ENCODE results near the gene IGSF21. TPM values are rescaled to one million over a fixed set of nuclear protein-coding genes. Genes with fewer than 3 reads are reported as not detected.
A peak's percentile ranks its signal among the peaks of the same experiment; 100 is the strongest.

IGSF21 gene
- total and polyA plus RNA-seq, 2 of the 8 experiments (the other 6 are each of a cell fraction or from before 2014, with no cell fraction given), result 22.5 to 28.5 TPM

GRCh38 chr1:18114726-18115410, 7.3 kb downstream of the IGSF21 start:
- Histone ChIP-seq H3K27me3 (replicated peaks in 1 of 4; ENCODE audit: control insufficient read depth in 3 of 4, extremely low read depth in 1 of 4, insufficient read depth in 3 of 4, low read length in 3 of 4) (peaks cover 0 to 17% (median 11%) of the 10 kb centered on the region in 4 experiments; a peak in 4 of 7 replicates), H3K4me2 (ENCODE audit: insufficient read depth in 1 of 2, low read depth in 2 of 2, low read length in 2 of 2) (no peak overlapping the region), H3K9ac (replicated peaks in 1 of 4; ENCODE audit: extremely low read depth in 1 of 4, low read depth in 3 of 4, low read length in 3 of 4) (no peak overlapping the region), H4K5ac (ENCODE audit: insufficient read length, low read depth, low read length) (no peak overlapping the region), H3K56ac (replicated peaks; ENCODE audit: insufficient read length, low read depth, low read length) (no peak overlapping the region), H3K4me3 (ENCODE audit: extremely low read depth in 1 of 4, insufficient read depth in 2 of 4, low read depth in 3 of 4, low read length in 4 of 4) (no peak overlapping the region), H2BK120ac (replicated peaks; ENCODE audit: low read depth, low read length) (no peak overlapping the region), H3K14ac (ENCODE audit: insufficient read length) (no peak overlapping the region), H3K9me3 (ENCODE audit: insufficient read depth in 2 of 2, low read depth in 1 of 2, low read length in 1 of 2) (no peaks in the 10 kb centered on the region), H2BK5ac (ENCODE audit: low read depth, low read length) (0 out of 2 replicates have a peak overlapping the region, but pooled peaks have one; percentile 35), H2AFZ (ENCODE audit: low read length) (no peak overlapping the region), H3K79me2 (ENCODE audit: control insufficient read depth in 1 of 2, insufficient read depth in 2 of 2, low read length in 2 of 2) (0 out of 4 replicates have a peak, but pooled peaks cover 0 to 6% of the 10 kb centered on the region in 2 experiments), H4K20me1 (replicated peaks in 1 of 2; ENCODE audit: control insufficient read depth in 1 of 2, insufficient read depth in 2 of 2, low read length in 2 of 2) (peaks cover 2 to 3% of the 10 kb centered on the region in 2 experiments), H3K79me1 (ENCODE audit: low read depth, low read length) (peaks cover 17% of the 10 kb centered on the region), H3K4me1 (replicated peaks in 1 of 4; ENCODE audit: control insufficient read depth in 3 of 4, insufficient read depth in 4 of 4, low read length in 3 of 4) (peaks cover 4 to 10% (median 4%) of the 10 kb centered on the region in 4 experiments; a peak in 6 of 7 replicates), H2BK15ac (ENCODE audit: low read length) (peak overlapping the region; percentile 81; the same call in 1 of the 2 replicates), H3K18ac (ENCODE audit: extremely low read depth, low read length) (no peak overlapping the region), H3K23me2 (ENCODE audit: low read depth, low read length) (peaks cover 10% of the 10 kb centered on the region; the same call in 1 of the 2 replicates), H3K36me3 (ENCODE audit: control insufficient read depth in 2 of 4, insufficient read depth in 4 of 4, low read length in 3 of 4) (no peaks in the 10 kb centered on the region; a peak in 1 of 8 replicates), H4K8ac (ENCODE audit: extremely low read depth, insufficient read depth, low read length) (no peak overlapping the region), H3K4ac (replicated peaks; ENCODE audit: insufficient read length, low read depth, low read length) (no peak overlapping the region), H3K23ac (ENCODE audit: insufficient read length) (no peak overlapping the region), H2AK5ac (ENCODE audit: low read depth, low read length) (0 out of 2 replicates have a peak overlapping the region, but pooled peaks have one; percentile 40), H2BK12ac (ENCODE audit: low read depth, low read length) (peak overlapping the region; percentile 60; the same call in 1 of the 2 replicates), H4K91ac (replicated peaks; ENCODE audit: insufficient read length, low read length) (no peak overlapping the region), H2BK20ac (ENCODE audit: low read length) (no peak overlapping the region), H3K27ac (ENCODE audit: low read depth, low read length) (no peak overlapping the region)
- DNase-seq (ENCODE audit: low read depth in 1 of 2, low spot score in 2 of 2), result no peak
- POLR2A ChIA-PET (ENCODE audit: partially characterized antibody), result interaction anchor here (1.0 to 1.3 kb wide), 2 partner anchors 9 to 14 kb away, joined by 3 read pairs; no protein-coding TSS in a partner anchor
- WGBS, 2 experiments (ENCODE audit: extremely low coverage in 1 of 2, insufficient coverage in 1 of 2, insufficient read length in 1 of 2, insufficient replicate concordance in 2 of 2, low coverage in 1 of 2, low lambda C conversion rate in 2 of 2, missing lambda C conversion rate in 1 of 2), result 85% methylated on average over 3 of the region's 3 CpGs; no CpG with 5 or more reads in 1 of the 2 experiments
- FAIRE-seq, result no peak
- CTCF ChIA-PET (ENCODE audit: partially characterized antibody), result interaction anchor here (0.8 to 3.5 kb wide), 9 partner anchors 10 to 210 kb away, joined by 3 to 18 read pairs (median 3); no protein-coding TSS in a partner anchor
- TF ChIP-seq YY1 (IDR thresholded peaks at IDR 0.05; ENCODE audit: low read depth, low read length), result no peak
- TF ChIP-seq EZH2 (IDR thresholded peaks at IDR 0.05; ENCODE audit: low read depth, low read length, severe bottlenecking), result no peak
